HG03571 (cell line): ENCODE data around the gene ETHE1.
"Not testable (repeated sequence)": the region's sequence is repeated elsewhere in the genome, so short reads cannot be mapped to it uniquely, and the experiment has no call there.

ENCODE experiments used
- ATAC-seq: cut with Tn5 transposase; IDR thresholded peaks from one replicate; pipeline ENCODE4 v1.9.1; 2021; ENCODE audit not compliant: unreplicated experiment

Gene ETHE1

DNA sequence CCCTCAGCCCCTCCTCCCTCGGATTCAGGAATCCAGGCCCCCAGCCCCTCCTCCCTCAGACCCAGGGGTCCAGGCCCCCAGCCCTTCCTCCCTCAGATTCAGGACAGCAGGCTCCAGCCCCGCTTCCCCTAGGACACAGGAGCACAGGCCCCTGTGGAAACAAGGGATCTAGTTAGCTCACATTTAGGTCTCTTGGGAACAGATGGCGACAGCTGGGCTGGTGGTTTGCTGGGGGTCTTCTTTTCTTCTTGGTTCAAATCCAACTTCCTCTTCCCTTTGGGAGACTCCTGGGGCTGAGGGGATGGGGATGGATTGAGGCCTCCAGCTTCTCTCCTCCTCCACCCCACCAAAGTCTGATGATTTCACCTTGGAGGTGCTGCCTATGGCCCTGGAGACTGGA lies 25.6 kb upstream of the ETHE1 start:
- no peak for ATAC-seq

DNA sequence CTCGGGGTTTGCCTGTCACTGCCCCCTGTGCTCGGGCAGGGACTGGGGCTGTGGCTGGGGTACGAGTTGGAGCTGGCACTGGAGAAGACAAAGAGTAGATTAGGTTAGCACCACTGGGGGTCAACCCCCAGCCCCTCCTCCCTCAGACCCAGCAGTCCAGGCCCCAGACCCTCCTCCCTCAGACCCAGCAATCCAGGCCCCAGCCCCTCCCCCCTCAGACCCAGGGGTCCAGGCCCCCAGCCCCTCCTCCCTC lies 25.1 kb upstream of the ETHE1 start:
- no peak for ATAC-seq

DNA sequence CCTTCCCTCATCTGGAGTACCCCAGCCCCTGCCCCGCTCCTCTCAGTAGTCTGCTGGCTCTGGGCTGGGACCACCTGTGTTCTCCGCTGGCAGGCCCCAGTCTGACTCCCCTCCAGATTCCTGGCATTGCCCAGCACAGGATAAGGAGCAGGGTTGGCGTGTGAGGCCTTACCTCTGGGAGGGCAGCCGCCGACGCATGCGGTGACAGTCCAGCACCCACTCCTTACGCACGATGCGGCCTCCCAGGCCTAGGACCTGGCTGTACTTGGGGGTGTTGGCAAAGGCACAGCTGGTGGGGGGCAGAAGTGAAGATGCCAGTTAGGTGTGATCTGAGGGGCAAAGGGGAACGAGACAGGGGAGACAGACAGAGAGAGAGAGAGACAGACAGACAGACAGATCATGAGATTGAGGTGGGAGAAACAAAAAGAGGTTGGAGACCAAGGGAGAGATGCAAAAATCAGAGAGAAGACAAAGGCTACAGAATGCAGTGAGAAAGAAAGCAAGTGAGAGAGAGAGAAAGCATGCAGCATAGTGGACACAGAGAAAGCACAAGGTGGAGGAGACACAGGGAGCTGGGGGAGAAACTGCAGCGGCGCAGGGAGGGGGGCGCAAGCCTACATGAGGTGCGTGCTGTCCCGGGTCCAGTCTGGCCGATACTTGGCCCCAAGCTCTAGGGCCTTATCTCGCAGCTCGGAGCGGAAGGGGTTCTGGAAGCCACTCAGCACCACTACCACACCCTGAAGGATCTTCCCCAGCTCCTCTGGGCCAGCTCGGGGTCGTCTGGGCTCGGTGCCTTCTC lies 24.6 kb upstream of the ETHE1 start:
- no peak for ATAC-seq

DNA sequence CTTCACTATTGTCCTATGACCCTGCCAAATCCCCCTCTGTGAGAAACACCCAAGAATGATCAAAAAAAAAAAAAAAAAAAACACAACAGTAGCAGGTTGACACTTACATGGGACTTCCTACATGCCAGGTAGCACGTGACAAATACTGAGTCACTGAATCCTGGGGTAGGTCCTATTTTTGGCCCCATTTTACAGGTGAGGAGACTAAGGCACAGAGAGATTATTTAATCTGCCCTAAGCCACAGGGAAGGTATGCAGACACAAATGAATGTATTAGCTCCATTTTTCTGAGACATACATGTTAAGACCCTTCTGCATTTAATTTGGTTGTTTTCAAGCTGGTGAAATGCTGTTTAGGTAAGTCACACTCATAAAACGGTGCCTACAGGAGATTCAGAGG lies 21.7 kb upstream of the ETHE1 start:
- ATAC-seq: no peak

DNA sequence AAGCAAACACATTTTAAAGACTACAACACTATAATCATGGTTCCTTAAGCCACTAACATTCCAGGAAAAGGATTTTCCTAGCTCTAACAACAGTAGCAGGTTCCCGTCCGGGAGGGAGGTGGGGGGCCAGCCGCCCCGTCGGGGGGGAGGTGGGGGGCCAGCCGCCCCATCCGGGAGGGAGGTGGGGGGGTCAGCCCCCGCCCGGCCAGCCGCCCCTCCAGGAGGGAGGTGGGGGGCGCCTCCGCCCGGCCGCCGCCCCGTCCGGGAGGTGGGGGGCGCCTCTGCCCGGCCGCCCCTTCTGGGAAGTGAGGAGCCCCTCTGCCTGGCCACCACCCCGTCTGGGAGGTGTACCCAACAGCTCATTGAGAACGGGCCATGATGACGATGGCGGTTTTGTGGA lies 20.9 kb upstream of the ETHE1 start:
- ATAC-seq: not testable (repeated sequence)

DNA sequence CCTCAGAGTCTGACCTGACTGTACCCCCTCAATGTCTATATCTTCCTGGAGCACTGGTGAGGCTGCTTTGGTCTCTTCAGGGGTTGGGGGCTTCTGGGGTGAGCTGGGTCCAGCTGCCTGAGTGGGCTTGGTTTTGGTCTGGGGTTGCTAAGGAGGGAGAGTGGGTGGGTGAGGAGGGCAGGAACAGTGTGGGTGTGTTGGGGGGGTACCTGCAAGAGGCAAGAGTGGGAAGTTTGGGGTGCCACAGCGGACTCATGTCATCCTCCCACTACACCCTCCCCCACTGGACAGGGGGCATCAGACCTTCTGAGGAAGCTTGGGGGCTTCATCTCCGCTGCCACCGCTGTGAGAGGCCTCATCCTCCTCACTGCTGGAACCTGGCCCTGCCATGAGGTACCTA lies 19.6 kb upstream of the ETHE1 start:
- no peak for ATAC-seq

DNA sequence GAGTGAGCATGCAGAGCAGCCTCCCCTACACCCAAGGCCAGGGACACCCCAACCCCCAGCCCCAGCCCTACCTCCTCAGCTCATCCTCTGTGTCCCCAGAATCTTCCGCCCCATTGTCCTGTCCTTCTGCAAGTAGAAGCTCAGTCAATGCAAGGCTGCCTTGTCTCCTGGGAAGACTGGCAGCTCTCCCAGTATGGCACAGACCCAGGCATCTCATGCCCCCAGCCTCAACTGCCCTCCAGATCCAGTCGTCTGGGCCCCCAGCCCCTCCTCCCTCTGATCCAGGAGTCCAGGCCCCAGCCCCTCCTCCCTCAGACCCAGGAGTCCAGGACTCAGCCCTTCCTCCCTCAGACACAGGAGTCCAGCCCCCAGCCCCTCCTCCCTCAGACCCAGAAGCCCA lies 19.0 kb upstream of the ETHE1 start:
- no peak for ATAC-seq

DNA sequence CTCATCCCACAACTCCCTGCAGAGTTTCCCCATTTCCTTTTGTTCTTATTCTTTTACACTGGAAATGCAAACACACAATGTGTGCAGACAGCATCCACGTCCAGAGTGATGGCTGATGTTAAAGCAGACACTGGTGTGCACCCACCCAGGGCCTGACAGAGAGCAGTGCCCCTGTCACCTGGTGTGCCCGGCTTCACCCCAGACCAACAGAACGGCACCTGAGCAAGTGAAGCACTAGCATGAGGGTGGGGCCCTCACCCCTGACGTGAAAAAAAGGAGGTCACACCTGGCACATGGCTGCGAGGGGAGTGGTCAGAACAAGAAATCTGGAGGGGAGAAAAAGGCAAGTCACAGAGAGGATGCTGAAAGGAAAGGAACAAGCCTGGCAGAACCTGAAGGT lies 18.3 kb upstream of the ETHE1 start:
- no peak for ATAC-seq

DNA sequence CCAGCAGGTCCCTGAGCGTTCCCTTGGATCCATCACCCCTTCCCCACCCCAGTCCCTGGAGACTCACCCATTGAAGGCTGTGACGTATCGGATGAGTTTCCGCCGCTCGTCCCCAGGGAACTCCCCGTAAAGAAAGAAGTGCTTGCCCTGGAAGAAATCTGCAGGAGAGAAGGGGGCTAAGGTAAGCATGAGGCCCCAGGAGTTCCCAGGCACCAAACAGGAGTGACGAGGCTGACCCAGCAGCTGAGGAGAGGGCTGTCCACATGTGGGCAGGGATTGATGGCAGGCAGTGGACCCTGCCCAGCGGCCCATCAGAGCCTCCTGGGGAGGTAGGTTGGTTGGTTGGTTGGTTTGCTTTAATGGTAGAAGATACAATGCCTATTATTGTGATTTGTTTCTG lies 17.1 kb upstream of the ETHE1 start:
- no peak for ATAC-seq

DNA sequence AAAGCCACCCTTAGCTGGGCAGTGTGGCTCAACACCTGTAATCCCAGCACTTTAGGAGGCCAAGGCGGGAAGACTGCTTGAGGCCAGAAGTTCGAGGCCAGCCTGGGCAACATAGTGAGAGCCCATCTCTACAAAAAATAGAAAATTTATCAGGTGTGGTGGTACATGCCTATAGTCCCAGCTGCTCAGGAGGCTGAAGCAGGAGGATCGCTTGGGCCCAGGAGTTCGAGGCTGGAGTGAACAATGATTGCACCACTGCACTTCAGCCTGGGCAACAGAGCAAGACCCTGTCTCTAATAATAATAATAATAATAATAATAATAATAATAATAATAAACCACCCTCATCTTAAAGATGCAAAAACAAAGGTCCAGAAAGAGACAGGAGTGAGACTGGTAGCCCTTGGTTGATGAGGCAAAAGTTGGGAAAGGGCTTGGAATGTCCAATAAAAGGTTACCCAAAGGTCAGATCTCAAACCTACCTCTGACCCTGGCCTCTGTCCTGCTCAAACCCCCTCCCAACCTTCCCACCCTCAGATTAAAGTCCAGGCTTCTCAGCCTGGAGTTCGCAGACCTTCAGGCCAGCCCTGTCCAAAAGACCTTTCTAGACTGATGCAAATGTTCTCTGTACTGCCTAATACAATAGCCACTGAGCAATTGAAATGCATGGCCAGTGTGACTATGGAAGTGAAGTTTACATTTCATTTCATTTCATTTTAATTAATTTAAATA lies 15.1 kb upstream of the ETHE1 start:
- no peak for ATAC-seq

DNA sequence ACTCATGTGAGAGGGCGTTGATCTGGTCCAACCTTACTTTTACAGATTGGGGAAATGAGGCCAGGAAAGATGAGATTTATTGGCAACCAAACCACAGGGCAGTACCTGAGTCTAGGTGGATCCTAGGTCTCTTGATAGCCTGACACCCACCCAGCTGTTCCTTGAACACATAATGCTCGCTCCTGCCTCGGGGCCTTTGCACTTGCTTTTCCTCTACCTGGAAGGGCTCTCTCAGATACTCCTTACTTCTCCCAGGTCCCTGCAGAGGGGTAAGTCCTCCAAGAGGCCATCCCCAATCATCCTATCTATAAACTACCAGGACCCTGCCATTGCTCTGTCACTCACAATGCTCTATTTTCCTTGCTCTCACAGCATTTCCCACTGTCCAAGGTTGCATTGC lies 13.4 kb upstream of the ETHE1 start:
- no peak for ATAC-seq

DNA sequence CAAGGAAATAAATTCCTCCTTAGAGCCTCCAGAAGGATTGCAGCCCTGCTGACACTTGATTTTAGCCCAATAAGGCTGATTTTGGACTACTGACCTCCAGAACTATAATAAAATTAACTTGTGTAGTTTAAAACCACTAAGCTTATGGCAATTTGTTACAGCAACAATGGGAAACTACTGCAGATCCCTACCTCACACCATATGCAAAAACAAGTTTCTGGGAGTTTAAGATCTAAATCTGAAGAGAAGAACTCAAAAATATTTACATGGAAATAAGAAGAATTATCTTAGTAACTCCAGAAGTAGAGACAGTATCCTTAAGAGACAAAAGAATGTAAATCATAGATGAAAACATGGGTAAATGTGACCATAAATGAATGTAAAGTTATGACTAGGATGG lies 11.9 kb upstream of the ETHE1 start:
- no peak for ATAC-seq

DNA sequence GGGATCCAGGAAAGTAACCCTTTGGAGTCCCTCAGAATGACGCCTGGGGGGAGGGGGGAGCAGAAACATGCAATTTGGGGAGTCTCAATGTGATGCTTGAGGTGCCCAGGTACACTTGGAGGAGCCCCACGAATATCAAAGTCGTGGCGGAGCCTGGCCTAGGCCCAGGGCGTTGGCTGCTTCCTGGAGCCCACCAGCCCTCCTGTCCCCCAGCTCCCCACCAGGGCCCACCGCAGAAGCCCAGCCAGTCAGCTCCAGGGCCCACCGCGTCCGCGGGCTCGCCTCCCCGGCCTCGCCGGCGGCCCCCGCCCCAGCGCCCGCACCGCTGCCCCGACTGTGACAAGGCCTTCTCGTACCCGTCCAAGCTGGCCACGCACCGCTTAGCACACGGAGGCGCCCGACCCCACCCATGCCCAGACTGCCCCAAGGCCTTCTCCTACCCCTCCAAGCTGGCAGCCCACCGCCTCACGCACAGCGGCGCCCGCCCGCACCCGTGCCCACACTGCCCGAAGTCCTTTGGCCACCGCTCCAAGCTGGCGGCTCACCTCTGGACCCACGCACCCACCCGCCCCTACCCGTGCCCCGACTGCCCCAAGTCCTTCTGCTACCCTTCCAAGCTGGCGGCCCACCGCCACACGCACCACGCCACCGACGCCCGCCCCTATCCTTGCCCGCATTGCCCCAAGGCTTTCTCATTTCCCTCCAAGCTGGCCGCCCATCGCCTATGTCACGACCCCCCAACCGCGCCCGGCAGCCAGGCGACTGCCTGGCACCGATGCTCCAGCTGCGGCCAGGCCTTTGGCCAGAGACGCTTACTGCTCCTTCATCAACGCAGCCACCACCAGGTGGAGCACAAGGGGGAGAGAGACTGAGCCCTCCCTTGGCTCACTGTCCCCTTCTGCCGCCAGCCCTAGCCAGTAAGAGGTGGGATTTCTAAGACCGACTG lies 8.1 kb upstream of the ETHE1 start:
- ATAC-seq: no peak

DNA sequence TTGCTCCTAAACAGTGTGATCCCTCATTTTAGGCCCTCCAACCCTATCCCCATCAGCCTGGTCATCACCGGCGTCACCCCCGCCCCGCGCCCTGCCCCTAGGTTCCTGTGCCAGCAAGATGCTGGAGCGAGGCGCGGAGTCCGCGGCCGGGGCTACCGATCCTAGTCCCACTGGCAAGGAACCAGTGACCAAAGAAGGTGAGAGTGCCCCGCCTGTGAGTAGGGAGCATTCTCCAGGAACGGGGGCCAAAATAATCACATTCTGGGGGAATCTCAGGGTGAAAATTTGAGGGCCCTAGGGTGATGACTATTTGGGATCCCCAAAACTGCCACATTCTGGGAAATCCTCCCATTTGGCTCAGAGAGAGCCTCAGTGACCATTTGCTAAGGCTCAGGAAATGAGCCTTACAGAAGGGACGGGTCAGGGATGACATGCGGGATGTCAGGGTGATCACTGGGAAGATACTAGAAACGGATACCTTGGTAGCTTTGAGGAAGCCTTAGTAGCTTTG lies 7.4 kb upstream of the ETHE1 start:
- no peak for ATAC-seq

DNA sequence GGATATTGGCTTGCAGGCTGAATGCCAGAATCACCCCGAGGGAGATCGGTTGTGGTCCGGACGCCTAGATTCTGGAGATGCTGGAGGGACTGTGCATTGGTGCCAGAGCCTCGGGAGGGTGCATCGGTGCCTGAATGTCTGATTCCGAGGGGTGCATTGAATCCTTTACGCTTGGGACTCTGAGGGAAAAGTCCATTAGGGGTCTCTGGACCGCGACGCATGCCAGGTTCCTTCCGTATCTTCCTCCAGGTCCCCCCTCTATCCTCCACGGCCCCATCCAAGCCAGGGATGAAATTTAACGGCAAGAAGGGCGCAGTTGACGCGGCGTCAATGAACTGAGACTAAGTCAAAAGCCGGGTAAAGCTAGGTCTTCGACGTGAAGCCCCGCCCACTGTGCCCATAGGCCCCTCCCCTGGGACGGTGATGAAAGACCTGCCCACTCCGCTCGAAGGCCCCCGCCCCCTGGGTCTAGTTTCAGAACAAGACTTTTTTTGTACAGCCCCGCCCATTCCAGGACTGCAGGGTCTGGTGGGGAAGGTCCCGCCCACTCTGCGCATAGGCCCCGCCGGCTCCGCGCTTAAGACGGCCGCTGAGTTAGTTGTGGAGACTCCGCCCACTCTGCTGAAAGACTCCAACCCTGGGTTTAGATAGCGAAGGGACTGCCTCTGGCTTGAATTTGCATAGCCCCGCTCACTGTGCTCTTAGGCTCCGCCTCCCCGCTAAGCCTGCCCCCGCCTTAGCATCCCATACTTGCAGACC lies 6.7 kb upstream of the ETHE1 start:
- ATAC-seq: peak; percentile 50

DNA sequence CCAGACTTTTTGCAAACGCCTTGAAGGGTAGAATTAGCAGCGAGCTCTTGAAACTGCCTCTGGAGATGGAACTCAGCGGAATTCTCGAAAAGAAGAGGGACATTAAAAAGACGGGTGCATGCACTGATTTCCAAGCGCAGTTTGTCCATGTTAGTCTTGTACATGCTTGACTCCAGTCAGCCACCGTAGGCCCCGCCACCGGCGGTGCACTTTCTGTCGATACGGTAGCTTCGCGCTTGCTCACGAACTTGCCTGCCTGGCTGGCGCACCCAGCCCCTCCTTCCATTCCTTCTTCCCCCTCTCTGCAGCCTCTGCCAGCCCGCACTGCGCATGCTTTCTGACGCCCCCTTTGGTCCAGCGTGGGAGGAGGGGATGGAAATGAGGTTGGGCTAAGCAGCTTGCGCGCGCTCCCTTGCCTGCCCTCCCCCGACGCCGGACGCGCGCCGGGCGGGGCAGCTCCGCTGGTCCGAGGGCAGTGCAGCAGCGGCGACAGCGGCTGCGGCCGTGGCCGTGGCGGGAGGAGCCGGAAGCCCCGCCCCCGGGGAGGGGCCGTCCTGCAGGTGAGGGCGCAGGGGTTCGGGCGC lies 6.1 kb upstream of the ETHE1 start, which contains the start of gene ZNF575:
TSS of gene ZNF575 (plus strand) at position 227 of the 584 bp plus-strand sequence. CDS start 1,235 bp downstream, outside the sequence.
- ATAC-seq: peak; percentile 47

DNA sequence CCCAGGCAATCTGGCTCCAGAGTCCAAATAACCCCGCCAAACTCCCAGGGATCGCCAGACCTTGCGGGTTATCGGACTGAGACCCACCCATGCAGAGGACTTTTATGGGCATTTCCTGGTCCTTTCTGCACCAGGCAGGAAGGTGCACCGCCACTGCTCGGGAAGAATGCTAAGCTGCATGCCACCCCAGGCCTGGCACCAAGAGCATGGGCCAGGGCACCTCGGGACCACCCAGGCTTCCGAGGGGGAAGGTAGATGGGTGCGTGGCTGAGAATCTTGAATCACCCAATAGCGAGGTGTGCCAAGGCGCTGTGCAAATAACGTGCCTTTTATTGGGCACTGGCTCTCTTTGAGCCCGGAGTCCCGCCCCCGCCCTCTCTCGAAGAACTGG lies 5.6 kb upstream of the ETHE1 start:
- ATAC-seq: peak; percentile 3

DNA sequence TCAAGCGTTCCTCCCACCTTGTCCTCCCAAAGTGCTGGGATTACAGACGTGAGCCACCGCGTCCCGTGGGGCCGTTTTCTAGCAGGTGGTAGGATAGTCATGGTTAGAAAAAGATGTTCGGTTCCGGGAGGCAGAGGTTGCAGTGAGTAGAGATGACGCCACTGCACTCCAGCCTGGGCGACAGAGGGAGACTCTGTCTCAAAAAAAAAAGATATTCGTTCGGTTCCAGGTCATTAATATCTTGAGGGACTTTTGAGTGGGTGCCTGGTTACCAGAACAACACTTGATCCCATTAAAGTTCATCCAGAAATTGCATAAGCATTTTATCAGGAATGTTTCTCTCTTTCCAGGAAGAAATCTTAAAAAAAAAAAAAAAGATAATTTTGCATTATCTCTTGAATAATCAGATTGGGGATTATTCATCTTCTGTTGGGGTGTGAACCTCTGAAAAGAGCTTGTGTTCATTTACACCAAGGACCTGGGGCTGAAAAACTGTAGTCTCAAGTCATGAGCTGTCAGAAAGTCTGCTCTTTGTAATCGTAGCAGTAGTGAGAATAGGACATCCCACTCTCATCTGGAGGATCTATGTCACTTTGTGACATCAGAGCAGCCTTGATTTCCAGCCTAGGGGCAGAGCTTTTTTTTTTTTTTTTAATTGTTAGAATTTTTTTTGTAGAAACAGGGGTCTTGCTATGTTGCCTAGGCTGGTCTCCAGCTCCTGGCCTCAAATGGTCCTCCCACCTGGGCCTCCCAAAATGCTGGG lies 1.0 kb upstream of the ETHE1 start:
- ATAC-seq: no peak
